H1 (cell line): ENCODE data around the gene SLC22A24. TPM values are rescaled to one million over a fixed set of nuclear protein-coding genes. Genes with fewer than 3 reads are reported as not detected.
"Not testable (repeated sequence)": the region's sequence is repeated elsewhere in the genome, so short reads cannot be mapped to it uniquely, and the experiment has no call there.

Experiments used
- CTCF ChIA-PET: fragments of 300-600 bp; sonication (Branson Sonifier 250); formaldehyde crosslinking; loops from one replicate; lab custom pipeline; 2021; ENCODE audit not compliant: partially characterized antibody; lab: Charles Lee
- POLR2A ChIA-PET: fragments of 300-600 bp; sonication (Branson Sonifier 250); formaldehyde crosslinking; loops from one replicate; lab custom pipeline; 2021; ENCODE audit warnings: inconsistent platforms; ENCODE audit not compliant: partially characterized antibody; lab: Charles Lee
- DNase-seq, 2 experiments: peaks; one replicate each; pipeline versions ENCODE4 v3.0.0 to v3.0.0-alpha.2; 2010 to 2022; ENCODE audit warnings: low spot score in 2 of 2, low read depth in 1 of 2, mixed read lengths in 1 of 2
- FAIRE-seq: peaks from 2 replicates; lab custom pipeline; 2011; peaks lifted over from hg19 to GRCh38; lab: Jason Lieb, UNC
- H2AFZ ChIP-seq: 2 replicates; pipeline ENCODE4 v1.8.1; 2012; ENCODE audit warnings: low read length, inconsistent platforms
- H2AK5ac ChIP-seq: 2 replicates; pipeline ENCODE4 v1.6.1; 2013; ENCODE audit warnings: low read depth, low read length
- H2BK120ac ChIP-seq: replicated peaks from 2 replicates; pipeline ENCODE3; 2013; ENCODE audit warnings: low read depth, low read length, inconsistent platforms
- H2BK12ac ChIP-seq: 2 replicates; pipeline ENCODE4 v1.6.1; 2013; ENCODE audit warnings: low read depth, low read length
- H2BK15ac ChIP-seq: 2 replicates; pipeline ENCODE4 v1.6.1; 2013; ENCODE audit warnings: low read length
- H2BK20ac ChIP-seq: 2 replicates; pipeline ENCODE4 v1.6.1; 2013; ENCODE audit warnings: low read length
- H2BK5ac ChIP-seq: 2 replicates; pipeline ENCODE4 v1.6.1; 2013; ENCODE audit warnings: low read depth, low read length
- H3K14ac ChIP-seq: 2 replicates; pipeline ENCODE4 v1.6.1; 2013; ENCODE audit warnings: inconsistent platforms; ENCODE audit not compliant: insufficient read length
- H3K18ac ChIP-seq: 2 replicates; pipeline ENCODE4 v1.6.1; 2013; ENCODE audit warnings: low read length; ENCODE audit errors: extremely low read depth
- H3K23ac ChIP-seq: 2 replicates; pipeline ENCODE4 v1.6.1; 2013; ENCODE audit warnings: inconsistent platforms; ENCODE audit not compliant: insufficient read length
- H3K23me2 ChIP-seq: 2 replicates; pipeline ENCODE4 v1.6.1; 2013; ENCODE audit warnings: low read depth, low read length
- H3K27ac ChIP-seq: 2 replicates; pipeline ENCODE4 v1.6.1; 2011; ENCODE audit warnings: low read depth, low read length, inconsistent platforms
- H3K27me3 ChIP-seq, 4 experiments: replicated peaks in 1 of 4; 1 replicate in 1 of 4; 2 replicates in 3 of 4; pipeline versions ENCODE4 v1.6.1 to v1.8.1; 2011 to 2013; ENCODE audit warnings: low read length in 3 of 4, mild to moderate bottlenecking in 3 of 4, inconsistent platforms in 2 of 4, mixed read lengths in 2 of 4, moderate library complexity in 1 of 4; ENCODE audit not compliant: control insufficient read depth in 3 of 4, insufficient read depth in 3 of 4; ENCODE audit errors: extremely low read depth in 1 of 4
- H3K36me3 ChIP-seq, 4 experiments: 2 replicates each; pipeline versions ENCODE4 v1.6.1 to v1.8.1; 2011 to 2013; ENCODE audit warnings: mild to moderate bottlenecking in 4 of 4, low read length in 3 of 4, moderate library complexity in 2 of 4, control low read depth in 1 of 4, inconsistent platforms in 1 of 4; ENCODE audit not compliant: insufficient read depth in 4 of 4, control insufficient read depth in 2 of 4
- H3K4ac ChIP-seq: replicated peaks from 2 replicates; pipeline ENCODE3; 2013; ENCODE audit warnings: low read length, low read depth, mixed read lengths, inconsistent platforms; ENCODE audit not compliant: insufficient read length
- H3K4me1 ChIP-seq, 4 experiments: replicated peaks in 1 of 4; 1 replicate in 1 of 4; 2 replicates in 3 of 4; pipeline versions ENCODE4 v1.6.1 to v1.8.1; 2011 to 2013; ENCODE audit warnings: low read length in 3 of 4, inconsistent platforms in 2 of 4, mixed read lengths in 1 of 4; ENCODE audit not compliant: insufficient read depth in 4 of 4, control insufficient read depth in 3 of 4
- H3K4me2 ChIP-seq, 2 experiments: 2 replicates each; pipeline versions ENCODE4 v1.6.1 to v1.8.1; 2011 to 2013; ENCODE audit warnings: low read depth in 2 of 2, low read length in 2 of 2, control low read depth in 1 of 2, inconsistent platforms in 1 of 2, mild to moderate bottlenecking in 1 of 2; ENCODE audit not compliant: insufficient read depth in 1 of 2
- H3K4me3 ChIP-seq, 4 experiments: fragments of 200-600, 300-600 bp in 1 of 4; sonication (generic), shearing (Covaris generic), sonication (Bioruptor Twin) in 1 of 4; 2 replicates each; pipeline versions ENCODE4 v1.5.1 to v1.8.1; 2011 to 2016; ENCODE audit warnings: low read length in 4 of 4, low read depth in 3 of 4, control low read depth in 2 of 4, inconsistent platforms in 2 of 4, mild to moderate bottlenecking in 2 of 4, mixed read lengths in 1 of 4, moderate library complexity in 1 of 4; ENCODE audit not compliant: insufficient read depth in 2 of 4; ENCODE audit errors: extremely low read depth in 1 of 4
- H3K56ac ChIP-seq: replicated peaks from 2 replicates; pipeline ENCODE3; 2013; ENCODE audit warnings: low read depth, mild to moderate bottlenecking, mixed read lengths, low read length, inconsistent platforms; ENCODE audit not compliant: insufficient read length
- H3K79me1 ChIP-seq: 2 replicates; pipeline ENCODE4 v1.6.1; 2013; ENCODE audit warnings: low read depth, low read length, control low read depth
- H3K79me2 ChIP-seq, 2 experiments: 2 replicates each; pipeline versions ENCODE4 v1.6.1 to v1.8.1; 2012 to 2013; ENCODE audit warnings: low read length in 2 of 2, mild to moderate bottlenecking in 2 of 2, inconsistent platforms in 1 of 2; ENCODE audit not compliant: insufficient read depth in 2 of 2, control insufficient read depth in 1 of 2
- H3K9ac ChIP-seq, 4 experiments: replicated peaks in 1 of 4; 1 replicate in 1 of 4; 2 replicates in 3 of 4; pipeline versions ENCODE4 v1.6.1 to v1.8.1; 2011 to 2013; ENCODE audit warnings: low read depth in 3 of 4, low read length in 3 of 4, control low read depth in 2 of 4, mild to moderate bottlenecking in 2 of 4, moderate library complexity in 2 of 4, inconsistent platforms in 1 of 4; ENCODE audit errors: extremely low read depth in 1 of 4
- H3K9me3 ChIP-seq, 2 experiments: 2 replicates each; pipeline versions ENCODE4 v1.6.1 to v1.8.1; 2012 to 2013; ENCODE audit warnings: mild to moderate bottlenecking in 2 of 2, moderate library complexity in 2 of 2, control low read depth in 1 of 2, inconsistent platforms in 1 of 2, low read depth in 1 of 2, low read length in 1 of 2, mixed read lengths in 1 of 2; ENCODE audit not compliant: insufficient read depth in 2 of 2
- H4K20me1 ChIP-seq, 2 experiments: replicated peaks in 1 of 2; 2 replicates each; pipeline versions ENCODE3 to v1.8.1; 2011 to 2013; ENCODE audit warnings: inconsistent platforms in 2 of 2, low read length in 2 of 2, mild to moderate bottlenecking in 1 of 2; ENCODE audit not compliant: insufficient read depth in 2 of 2, control insufficient read depth in 1 of 2
- H4K5ac ChIP-seq: 2 replicates; pipeline ENCODE4 v1.6.1; 2013; ENCODE audit warnings: low read length, low read depth, mixed read lengths, inconsistent platforms; ENCODE audit not compliant: insufficient read length
- H4K8ac ChIP-seq: 2 replicates; pipeline ENCODE4 v1.8.0; 2013; ENCODE audit warnings: mild to moderate bottlenecking, moderate library complexity, low read length, inconsistent platforms; ENCODE audit not compliant: insufficient read depth; ENCODE audit errors: extremely low read depth
- H4K91ac ChIP-seq: replicated peaks from 2 replicates; pipeline ENCODE3; 2013; ENCODE audit warnings: low read length, mixed read lengths, inconsistent platforms; ENCODE audit not compliant: insufficient read length
- WGBS, 2 experiments: shearing (Covaris generic) in 1 of 2; methylation state at CpG; one replicate each; pipeline versions ENCODE4 v1.1.6 to v1.1.7; 2013 to 2015; ENCODE audit warnings: low lambda C conversion rate in 2 of 2, mixed read lengths in 2 of 2, inconsistent platforms in 1 of 2, low coverage in 1 of 2, missing lambda C conversion rate in 1 of 2; ENCODE audit not compliant: insufficient replicate concordance in 2 of 2, insufficient coverage in 1 of 2, insufficient read length in 1 of 2; ENCODE audit errors: extremely low coverage in 1 of 2, missing lambda C conversion rate in 1 of 2; 5-methylcytosine and 5-hydroxymethylcytosine counted together
- polyA plus RNA-seq, 7 experiments: library from polyadenylated mRNA; depleted of rRNA in 3 of 7; stranded (reverse) in 5 of 7; unstranded in 2 of 7; fragments of >200 nt in 5 of 7; fragments of 200-250 nt in 2 of 7; gene quantifications; 1 replicate in 5 of 7; 2 replicates in 1 of 7; 4 replicates in 1 of 7; pipeline versions ENCODE4 v1.2.1 to v1.2.3, GENCODE V29; 2011 to 2013; ENCODE audit warnings: missing spikeins in 2 of 7, mixed read lengths in 2 of 7
- total RNA-seq: library from RNA; stranded (reverse); fragmentation: NEBNext Ultra II Directional; extraction: Animal tissue kit (Norgen Biotek cat#: 25700); gene quantifications from 2 replicates; pipeline ENCODE4 v1.2.1, GENCODE V29; 2021

Gene SLC22A24
- total and polyA plus RNA-seq, 2 of the 8 experiments (the other 6 are each of a cell fraction or from before 2014, with no cell fraction given): not detected

GRCh38 chr11:63046203-63046602 lies 97.8 kb downstream of the SLC22A24 start:
- H3K36me3 ChIP-seq, H3K4me2 ChIP-seq, H2BK5ac ChIP-seq, H3K27me3 ChIP-seq, H4K91ac ChIP-seq, H3K23me2 ChIP-seq, H4K5ac ChIP-seq, H2BK20ac ChIP-seq, H2BK15ac ChIP-seq, H3K4me1 ChIP-seq, H3K79me2 ChIP-seq, POLR2A ChIA-PET, H2AK5ac ChIP-seq, H3K27ac ChIP-seq, H3K4ac ChIP-seq, H2AFZ ChIP-seq, H4K20me1 ChIP-seq, H3K9ac ChIP-seq, H3K18ac ChIP-seq, H3K56ac ChIP-seq, FAIRE-seq, H3K14ac ChIP-seq, H2BK120ac ChIP-seq, H3K4me3 ChIP-seq, DNase-seq, H4K8ac ChIP-seq, H3K79me1 ChIP-seq, H3K23ac ChIP-seq, H2BK12ac ChIP-seq: not testable (repeated sequence)
- 71% methylated on average over 1 of the region's 1 CpG; no CpG with 5 or more reads in 1 of the 2 experiments for WGBS, 2 experiments
- CTCF ChIA-PET: interaction anchor here (1.2 kb wide), 1 partner anchor 139 kb away, joined by 3 read pairs; no protein-coding TSS in a partner anchor
- H3K9me3 ChIP-seq: peaks cover 4 to 10% of the 10 kb centered on the region in 2 experiments; a peak in 2 of 4 replicates
